Embryonic facial prominence (tissue), 1 donor: ENCODE measurements around the gene TCERG1L.

Experiments
- DNase-seq: peaks from one replicate; pipeline ENCODE4 v3.0.0-alpha.2; 2016; ENCODE audit errors: extremely low spot score

The TCERG1L gene

DNA sequence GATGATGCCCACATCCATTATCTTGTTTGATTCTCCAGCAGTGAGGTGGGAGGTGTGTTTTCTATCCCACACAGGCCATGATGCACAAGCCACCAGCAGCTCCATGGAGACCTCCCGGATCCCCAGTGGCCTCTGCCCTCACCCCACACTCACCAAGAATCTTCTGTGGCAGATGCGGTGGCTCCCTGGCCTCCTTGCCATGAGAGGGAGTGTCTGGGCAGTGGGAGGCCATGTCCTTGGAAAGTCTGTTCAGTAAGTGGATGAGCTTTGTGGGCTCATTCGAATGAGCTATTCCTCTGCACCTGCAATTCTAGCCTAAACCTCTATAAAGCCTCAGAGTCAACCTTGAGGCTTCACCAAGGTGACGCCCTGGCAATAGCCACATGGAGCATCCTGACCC lies 243.8 kb downstream of the TCERG1L start:
- DNase-seq, result no peak

DNA sequence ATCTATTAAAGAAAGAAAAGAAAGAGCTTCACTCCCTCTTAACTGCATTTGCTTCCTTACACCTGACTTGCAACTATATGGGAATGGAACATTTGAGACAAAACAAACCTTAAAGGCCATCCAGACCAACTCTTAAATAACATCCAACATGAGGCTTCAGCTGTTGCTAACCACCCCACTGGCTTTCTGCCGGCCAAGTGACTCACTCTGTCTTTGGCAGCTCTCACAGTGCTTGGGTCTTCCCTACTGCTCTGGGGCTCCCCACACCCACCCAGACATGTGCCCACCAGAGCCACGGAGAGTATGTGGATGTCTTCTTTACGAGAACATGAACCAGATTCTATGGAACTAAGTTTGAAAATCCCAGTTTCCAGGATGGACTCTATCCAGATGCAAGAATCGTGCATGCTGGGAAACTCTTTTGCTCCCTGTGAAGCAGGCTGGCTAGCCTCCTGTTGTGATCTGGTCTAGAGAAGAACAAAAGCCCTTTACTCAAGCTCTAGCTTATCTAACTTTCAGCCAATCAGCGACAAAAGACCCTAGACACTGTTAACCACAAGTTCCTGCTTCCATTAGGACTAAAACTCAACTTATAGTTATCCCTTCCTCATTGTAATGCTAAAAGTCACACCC lies 245.7 kb downstream of the TCERG1L start:
- DNase-seq, result no peak

DNA sequence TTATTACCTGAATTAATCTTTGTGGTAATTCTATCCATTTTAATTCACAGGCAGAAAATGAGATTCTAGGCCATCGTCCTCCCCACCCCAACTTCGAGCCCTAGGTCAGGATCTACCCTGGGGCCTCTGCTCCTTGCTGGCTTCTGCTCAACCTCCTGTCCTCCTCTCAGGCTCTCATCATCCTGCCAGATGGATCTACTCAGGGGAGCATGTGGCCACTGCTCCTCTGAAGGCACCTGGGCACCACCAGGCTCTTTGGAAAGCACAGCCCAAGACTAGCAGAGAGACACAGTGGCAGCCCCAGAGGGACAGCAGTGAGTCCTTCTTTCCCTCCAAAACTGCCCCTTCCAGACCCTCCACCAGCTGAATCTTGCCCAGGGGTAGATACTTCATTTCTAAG lies 248.2 kb downstream of the TCERG1L start:
- DNase-seq, result no peak

DNA sequence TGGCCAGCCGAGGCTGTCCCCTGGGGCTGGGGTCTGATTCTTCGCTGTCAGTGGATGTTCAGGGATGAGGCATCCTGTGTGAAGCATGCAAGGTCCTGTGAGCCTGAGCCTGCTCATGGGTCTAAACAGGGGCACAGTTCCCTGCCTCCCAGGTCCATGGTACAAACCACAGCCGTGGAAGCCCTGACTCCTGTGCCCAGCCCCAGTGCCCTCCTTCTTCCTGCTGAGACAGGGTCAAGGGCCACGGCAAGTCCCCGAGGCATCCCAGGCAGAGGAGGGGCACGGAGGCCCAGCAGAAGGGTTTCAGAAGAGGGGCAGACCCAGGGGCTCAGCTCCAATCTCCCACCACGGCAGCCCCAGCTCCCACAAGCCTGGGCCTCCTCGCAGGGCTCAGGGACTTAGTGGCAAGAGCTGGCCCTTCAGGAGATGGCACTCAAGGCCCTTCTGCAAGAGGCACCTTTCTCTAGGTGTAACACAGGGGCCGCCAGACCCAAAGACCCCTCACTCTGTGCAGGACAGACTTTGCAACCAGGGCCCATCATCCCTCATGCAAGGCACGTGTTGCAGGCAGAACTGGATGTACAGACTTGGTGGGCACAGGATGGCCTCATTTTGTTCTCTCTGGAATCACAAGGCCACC lies 248.8 kb downstream of the TCERG1L start:
- DNase-seq, result no peak

DNA sequence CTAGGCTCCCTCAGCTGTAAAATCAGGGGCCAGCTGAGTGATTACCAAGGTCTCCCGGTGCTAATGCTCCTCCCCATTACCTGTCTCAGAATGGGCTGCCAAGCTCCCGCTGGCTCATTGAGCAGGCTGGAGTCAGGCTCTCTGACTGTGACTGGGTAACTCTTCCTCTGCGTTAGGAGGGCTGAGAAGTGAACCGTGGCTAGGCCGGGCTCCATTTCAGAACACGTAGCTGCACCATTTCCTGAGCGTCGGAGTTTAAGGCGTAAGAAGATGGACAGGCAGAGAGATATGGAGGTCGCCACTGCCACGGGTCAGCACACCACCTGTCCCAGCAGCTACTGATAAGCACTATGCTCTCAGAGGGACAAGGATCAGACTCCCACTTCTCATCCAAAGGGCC lies 250.3 kb downstream of the TCERG1L start:
- no peak for DNase-seq

DNA sequence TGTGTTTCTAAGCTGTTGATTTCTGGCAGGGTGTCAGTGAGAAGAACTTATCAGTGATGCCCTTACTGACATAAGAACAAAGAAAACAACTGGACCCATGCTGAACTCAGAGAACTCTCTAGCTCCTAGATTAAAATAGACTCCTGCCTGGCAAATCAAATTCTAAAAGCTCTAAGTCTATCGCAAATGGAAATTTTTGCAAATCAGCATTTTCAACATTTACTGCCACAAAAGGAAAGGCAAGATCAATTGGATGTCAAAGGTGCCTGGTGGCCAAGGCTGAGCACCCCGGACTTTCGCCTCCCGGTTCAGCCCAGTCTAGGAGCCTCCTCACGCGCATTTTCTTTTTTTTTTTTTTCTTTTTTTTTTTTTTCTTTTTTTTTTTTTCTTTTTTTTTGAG lies 251.6 kb downstream of the TCERG1L start:
- no peak for DNase-seq

DNA sequence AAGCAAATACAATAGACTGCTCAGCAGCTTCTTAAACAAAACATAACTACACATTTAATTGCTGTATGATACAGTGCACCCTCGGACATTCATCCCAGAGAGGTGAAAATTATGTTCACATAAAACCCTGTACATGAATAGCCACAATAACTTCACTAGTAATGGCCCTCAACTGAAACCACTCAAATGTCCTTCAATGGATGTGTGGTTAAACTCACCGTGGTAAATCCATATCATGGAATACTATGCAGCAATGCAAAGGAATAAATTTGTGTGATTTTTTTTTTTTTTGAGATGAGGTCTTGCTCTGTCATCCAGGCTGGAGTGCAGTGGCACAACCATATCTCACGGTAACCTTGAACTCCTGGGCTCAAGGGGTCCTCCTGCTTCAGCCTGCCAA lies 252.7 kb downstream of the TCERG1L start:
- no peak for DNase-seq

DNA sequence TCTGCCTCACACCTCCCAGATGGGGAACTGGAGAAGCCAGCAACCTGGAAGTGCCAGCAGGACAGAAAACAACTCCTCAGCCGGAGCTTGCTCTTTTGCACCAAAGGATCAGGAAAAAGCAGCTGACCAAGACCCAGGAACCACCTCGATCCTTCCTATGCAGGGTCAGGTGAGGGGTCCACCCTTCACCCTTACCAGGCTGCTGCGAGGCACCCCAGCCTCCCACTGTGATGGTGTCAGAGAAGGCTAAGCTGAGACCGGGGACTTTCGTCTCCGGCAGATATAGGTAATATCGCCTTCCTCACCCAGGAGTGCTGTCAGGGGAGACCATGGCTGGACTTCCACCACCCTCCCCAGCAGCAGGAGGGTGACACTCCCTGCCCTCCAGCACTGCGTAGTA lies 254.7 kb downstream of the TCERG1L start:
- no peak for DNase-seq

DNA sequence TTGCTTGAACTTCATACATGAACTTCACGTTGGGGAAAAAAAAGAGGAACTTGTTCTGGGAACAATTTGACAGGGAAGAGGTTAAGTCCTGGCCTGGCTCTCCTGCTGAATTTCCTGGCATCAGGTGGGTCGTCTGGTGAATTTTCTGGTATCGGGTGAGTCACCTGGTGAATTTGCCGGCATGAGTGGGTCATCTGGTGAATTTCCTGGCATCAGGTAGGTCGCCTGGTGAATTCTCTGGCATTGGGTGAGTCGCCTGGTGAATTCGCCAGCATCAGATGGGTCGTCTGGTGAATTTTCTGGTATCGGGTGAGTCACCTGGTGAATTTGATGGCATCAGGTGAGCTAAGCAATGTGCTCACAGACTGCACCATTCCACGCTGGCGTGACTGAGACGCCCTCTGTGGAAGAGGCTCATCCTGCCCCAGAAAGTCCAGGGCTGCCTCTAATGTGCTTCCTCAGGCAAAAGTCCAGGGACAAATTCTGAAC lies 255.4 kb downstream of the TCERG1L start:
- no peak for DNase-seq

DNA sequence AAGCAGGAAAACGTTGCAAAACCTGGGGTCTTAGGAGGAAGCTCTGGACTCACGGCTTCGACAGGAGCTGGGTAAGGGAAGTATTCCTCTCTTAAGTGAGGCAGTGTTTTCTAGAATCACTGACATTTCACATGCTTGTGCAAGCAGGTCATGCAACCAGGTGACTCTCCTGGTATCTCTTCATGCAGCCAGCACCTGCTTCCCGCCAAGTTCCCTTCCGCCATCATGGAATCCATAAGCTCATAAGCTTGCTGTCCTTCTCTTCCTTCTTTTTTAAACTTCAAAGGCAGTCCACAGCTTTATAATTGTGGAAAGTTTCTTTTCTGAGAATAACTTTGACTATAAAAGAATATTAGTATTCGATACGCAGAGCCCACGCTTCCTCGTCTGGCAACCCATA lies 256.1 kb downstream of the TCERG1L start:
- DNase-seq, result no peak

DNA sequence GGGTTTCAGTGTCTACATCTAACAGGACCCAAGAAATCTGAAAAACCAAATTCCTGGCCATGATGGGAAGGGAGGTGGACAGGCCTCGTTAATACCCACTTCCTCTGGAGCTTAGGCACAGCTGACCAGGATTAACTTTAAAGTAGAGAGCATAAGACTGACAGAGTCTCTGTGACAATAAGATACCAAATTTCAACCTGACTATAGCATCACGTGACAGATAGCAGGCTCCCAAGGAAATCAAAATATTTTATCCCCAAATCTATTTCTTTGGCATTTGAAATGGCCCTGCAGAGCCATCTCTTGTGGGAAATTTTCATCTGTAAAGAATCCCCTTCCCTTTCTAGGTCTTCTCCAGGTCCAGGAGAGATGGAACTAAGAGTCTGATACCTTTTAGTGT lies 258.3 kb downstream of the TCERG1L start:
- no peak for DNase-seq

DNA sequence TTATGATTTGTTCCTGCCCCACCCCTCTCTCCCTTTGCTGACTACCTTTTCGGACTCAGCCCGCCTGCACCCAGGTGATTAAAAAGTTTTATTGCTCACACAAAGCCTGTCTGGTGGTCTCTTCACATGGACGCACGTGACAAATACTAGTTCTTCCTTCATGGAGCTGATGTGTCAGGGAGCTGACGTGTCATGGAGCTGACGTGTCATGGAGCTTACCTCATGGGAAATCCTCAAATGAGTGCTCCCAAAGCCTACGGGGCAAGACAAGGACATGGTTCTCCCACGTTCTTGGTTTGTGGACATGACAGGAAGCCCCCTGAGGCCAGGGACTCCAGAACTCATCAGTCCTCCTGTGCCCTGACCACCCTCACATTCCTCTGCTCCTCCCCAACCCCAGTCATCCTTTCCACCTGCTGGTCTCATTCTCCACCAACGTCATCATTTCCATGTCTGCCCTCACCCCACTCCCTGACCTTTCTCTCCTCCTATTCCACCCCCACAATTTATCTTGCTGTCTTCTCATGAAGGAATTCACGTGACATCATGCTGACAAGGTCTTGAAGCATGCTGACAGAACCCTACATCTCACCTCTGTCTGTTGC lies 261.3 kb downstream of the TCERG1L start:
- DNase-seq, result no peak

DNA sequence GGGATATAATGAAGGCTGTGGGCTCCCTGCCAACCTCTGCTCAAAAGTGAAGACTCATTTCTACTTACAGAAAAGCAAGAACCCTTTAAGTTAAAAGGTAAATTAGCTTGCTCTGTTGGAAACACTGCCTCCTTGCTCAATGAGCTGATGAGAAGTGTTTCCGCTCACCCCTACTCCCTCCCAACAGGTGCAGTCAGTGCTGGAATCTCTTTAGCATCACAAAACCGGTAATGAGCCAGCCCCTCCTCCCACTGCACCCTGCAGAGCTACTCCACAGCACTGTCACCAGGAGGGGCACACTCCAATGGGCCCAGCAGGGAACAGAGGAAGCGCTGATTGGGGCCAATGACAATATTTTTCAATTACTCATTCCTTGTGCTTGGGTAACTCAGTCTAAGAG lies 262.5 kb downstream of the TCERG1L start:
- peak; percentile 10 for DNase-seq

DNA sequence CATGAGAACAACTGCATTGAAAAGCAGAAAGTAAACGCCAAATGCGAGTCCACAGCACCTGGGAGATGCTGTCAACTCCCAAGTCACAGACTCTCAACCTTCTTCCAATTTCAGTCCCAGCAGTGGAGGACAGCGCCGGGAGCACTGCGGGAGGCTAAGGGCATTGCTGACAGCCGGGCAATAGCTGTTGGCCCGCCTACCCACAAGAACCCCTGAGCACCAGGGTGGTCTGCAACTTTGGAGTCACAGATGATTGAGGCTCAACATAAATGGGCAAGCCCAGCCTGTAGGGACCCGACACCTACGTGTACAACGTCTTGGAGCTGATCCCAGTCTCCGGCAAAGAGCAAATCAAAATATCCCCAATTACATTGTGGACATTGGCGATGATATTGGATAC lies 262.9 kb downstream of the TCERG1L start:
- no peak for DNase-seq

DNA sequence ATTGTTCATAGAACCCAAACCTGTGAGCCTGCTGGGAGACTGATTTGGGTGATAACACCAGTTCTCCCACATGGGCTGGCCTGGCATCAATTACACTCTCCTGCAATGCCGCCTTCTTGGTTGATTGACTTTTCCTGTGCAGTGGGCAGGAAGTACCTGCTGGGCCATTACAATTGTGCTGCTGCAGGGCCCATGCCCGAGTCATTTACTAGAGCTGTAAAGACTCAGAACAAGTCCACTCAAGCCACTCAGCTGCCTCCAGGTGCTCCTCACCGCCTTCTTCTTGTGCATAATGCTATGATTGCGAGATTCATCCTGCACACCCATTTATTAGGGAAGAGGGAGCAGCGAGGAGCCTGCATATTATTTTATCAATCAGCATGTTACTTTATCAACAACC lies 264.0 kb downstream of the TCERG1L start:
- no peak for DNase-seq

DNA sequence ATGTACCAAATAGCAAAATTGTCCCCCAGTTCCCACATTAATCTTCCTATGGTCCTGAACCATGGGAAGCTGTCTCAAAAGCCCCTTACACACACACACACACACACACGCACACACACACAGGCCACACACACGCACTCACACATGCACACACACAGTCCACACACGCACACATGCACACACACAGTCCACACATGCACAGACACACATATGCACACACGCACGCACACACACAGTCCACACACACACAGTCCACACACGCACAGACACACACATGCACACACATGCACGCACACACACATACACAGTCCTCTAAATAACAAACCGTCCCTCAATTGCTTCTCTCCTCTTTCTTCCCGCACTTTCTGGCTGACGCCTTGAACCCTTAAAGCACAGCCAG lies 265.3 kb downstream of the TCERG1L start:
- no peak for DNase-seq

DNA sequence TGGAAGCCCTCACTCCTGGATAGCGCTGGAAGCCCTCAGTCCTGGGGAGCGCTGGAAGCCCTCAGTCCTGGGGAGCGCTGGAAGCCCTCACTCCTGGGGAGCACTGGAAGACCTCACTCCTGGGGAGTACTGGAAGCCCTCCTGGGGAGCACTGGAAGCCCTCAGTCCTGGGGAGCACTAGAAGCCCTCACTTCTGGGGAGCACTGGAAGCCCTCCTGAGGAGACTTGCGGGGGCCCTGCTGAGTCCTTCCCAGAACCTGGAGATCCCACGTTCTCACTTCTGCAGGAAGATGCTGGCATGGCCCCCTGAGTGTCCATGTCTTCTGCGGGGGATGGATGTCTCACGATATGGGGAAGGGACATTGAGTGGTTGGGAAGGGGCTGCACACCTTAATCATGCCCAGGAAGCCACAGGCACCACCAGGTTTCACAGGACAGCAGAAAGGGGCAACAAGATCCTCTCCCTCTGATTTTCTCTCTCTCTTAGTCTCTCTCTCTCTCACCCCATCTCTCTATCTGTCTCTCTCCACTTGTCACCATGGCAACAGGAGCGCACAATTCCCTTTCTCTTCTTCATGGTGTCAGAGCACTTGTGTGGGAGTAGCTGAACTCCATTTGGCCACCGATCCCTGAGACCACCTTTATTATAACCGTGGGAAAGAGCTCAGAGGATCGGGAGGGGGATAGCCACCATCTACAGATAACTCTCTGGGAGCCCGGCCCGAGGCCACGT lies 267.0 kb downstream of the TCERG1L start:
- DNase-seq, result no peak

DNA sequence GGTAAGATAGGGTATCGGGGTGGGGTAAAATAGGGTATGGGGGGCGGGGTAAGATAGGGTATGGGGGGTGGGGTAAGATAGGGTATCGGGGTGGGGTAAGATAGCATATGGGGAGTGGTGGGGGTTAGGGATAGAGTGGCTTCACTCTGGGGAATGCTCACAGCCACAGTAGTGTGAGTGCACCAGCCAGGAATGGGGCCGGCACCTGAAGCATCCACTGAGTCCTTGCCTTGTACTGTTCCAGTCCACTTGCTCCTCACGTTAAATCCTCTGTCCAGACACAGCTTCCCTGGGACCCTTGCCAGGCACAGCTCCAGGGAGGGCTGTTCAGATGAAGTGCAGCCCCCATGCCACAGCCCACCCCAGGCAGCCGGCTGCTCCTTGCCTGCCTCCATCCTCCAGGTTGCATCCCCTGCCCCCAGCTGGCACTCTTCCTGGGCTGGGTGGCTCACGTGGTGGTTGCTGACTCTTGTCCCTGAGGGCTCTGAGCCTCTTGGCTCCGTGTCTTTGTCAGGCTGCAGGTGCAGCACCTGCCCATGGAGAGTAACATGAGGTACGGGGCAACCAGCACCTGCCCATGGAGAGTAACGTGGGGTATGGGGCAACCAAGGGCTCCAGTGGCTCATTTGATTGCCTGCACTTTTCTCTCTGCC lies 268.4 kb downstream of the TCERG1L start:
- no peak for DNase-seq
